ENCODE measurements around the gene WNT3. TPM values are rescaled to one million over a fixed set of nuclear protein-coding genes. Genes with fewer than 3 reads are reported as not detected.

The WNT3 gene
- total and polyA plus RNA-seq, 10 donors: 0.32 to 0.94 (median 0.67) TPM

- no peak for TF ChIP-seq CTCF (IDR thresholded peaks at IDR 0.05 in 8 of 11, conservative IDR thresholded peaks at IDR 0.05 in 3 of 11)
- peak in 1 of 3 donors; percentile 48 for TF ChIP-seq POLR2AphosphoS5 (IDR thresholded peaks at IDR 0.05)
- no peak for TF ChIP-seq POLR2A (IDR thresholded peaks at IDR 0.05)
- WGBS, 5 donors: 62 to 72% (median 70%) methylated on average over 4 of the region's 4 CpGs
- H3K4me1 ChIP-seq: peaks cover 0 to 28% (median 16%) of the 10 kb centered on the region in 6 donors
- peaks cover 0 to 64% (median 10%) of the 10 kb centered on the region in 6 donors for H3K36me3 ChIP-seq
- H3K27ac ChIP-seq: peak overlapping the region in 4 of 8 donors; percentile 37 to 71 (median 53)
- no peaks in the 10 kb centered on the region for H3K9me3 ChIP-seq
- intact Hi-C loops (cut with DNase I; ENCODE audit: low total_unique reads): no loop called here
- DNase-seq: no peak
- H3K27me3 ChIP-seq (replicated peaks in 1 of 7): no peaks in the 10 kb centered on the region
- no peak overlapping the region for H3K4me3 ChIP-seq
Measured at GRCh38 chr17:46737326-46737725, 81.2 kb downstream of the WNT3 start.

GRCh38 chr17:46736100-46736499 lies 82.4 kb downstream of the WNT3 start:
- Histone ChIP-seq H3K4me3 (no peak overlapping the region), H3K9me3 (no peaks in the 10 kb centered on the region), H3K27me3 (replicated peaks in 1 of 7) (no peaks in the 10 kb centered on the region), H3K4me1 (peaks cover 0 to 28% (median 16%) of the 10 kb centered on the region in 6 donors), H3K27ac (peak overlapping the region in 4 of 8 donors; percentile 32 to 71 (median 42)), H3K36me3 (peaks cover 0 to 66% (median 10%) of the 10 kb centered on the region in 6 donors)
- TF ChIP-seq POLR2AphosphoS5 (IDR thresholded peaks at IDR 0.05) (peak in 2 of 3 donors; percentile 44 to 80), POLR2A (IDR thresholded peaks at IDR 0.05) (no peak)
- peak; percentile 81 for DNase-seq
- intact Hi-C loops (cut with DNase I; ENCODE audit: low total_unique reads): no loop called here

- no peak for TF ChIP-seq POLR2A (IDR thresholded peaks at IDR 0.05)
- TF ChIP-seq POLR2AphosphoS5 (IDR thresholded peaks at IDR 0.05): no peak
- no peak for TF ChIP-seq CTCF (IDR thresholded peaks at IDR 0.05 in 8 of 11, conservative IDR thresholded peaks at IDR 0.05 in 3 of 11)
- Histone ChIP-seq H3K4me3 (no peak overlapping the region), H3K27ac (no peak overlapping the region), H3K27me3 (replicated peaks in 1 of 7) (no peaks in the 10 kb centered on the region), H3K36me3 (peaks cover 0 to 66% (median 11%) of the 10 kb centered on the region in 6 donors), H3K9me3 (no peaks in the 10 kb centered on the region), H3K4me1 (peaks cover 0 to 28% (median 16%) of the 10 kb centered on the region in 6 donors)
- no peak for DNase-seq
- 88 to 98% (median 92%) methylated on average over 1 of the region's 1 CpG for WGBS, 5 donors
- intact Hi-C loops (cut with DNase I; ENCODE audit: low total_unique reads): no loop called here
Measured at GRCh38 chr17:46733837-46734475, 84.5 kb downstream of the WNT3 start.

- no peaks in the 10 kb centered on the region for H3K27me3 ChIP-seq (replicated peaks in 1 of 7)
- WGBS, 5 donors: 86 to 96% (median 90%) methylated on average over 7 of the region's 7 CpGs
- no peaks in the 10 kb centered on the region for H3K9me3 ChIP-seq
- no peak for TF ChIP-seq POLR2A (IDR thresholded peaks at IDR 0.05)
- no peak for TF ChIP-seq CTCF (IDR thresholded peaks at IDR 0.05 in 8 of 11, conservative IDR thresholded peaks at IDR 0.05 in 3 of 11)
- TF ChIP-seq POLR2AphosphoS5 (IDR thresholded peaks at IDR 0.05): no peak
- no peak overlapping the region for H3K27ac ChIP-seq
- peaks cover 0 to 24% (median 16%) of the 10 kb centered on the region in 6 donors for H3K4me1 ChIP-seq
- no peak for DNase-seq
- H3K36me3 ChIP-seq: peaks cover 0 to 66% (median 12%) of the 10 kb centered on the region in 6 donors
- intact Hi-C loops (cut with DNase I; ENCODE audit: low total_unique reads): no loop called here
- H3K4me3 ChIP-seq: no peak overlapping the region
Measured at GRCh38 chr17:46732754-46733398, 85.6 kb downstream of the WNT3 start.

Measured in spleen (tissue), 11 donors.